GM18508 (cell line): ENCODE measurements around the gene DENND6B.
A peak's percentile ranks its signal among the peaks of the same experiment; 100 is the strongest.

Experiments
- ATAC-seq: cut with Tn5 transposase; IDR thresholded peaks from one replicate; pipeline ENCODE4 v1.9.1; 2021; ENCODE audit warnings: moderate number of reproducible peaks; ENCODE audit not compliant: insufficient read depth, unreplicated experiment

DENND6B gene

DNA sequence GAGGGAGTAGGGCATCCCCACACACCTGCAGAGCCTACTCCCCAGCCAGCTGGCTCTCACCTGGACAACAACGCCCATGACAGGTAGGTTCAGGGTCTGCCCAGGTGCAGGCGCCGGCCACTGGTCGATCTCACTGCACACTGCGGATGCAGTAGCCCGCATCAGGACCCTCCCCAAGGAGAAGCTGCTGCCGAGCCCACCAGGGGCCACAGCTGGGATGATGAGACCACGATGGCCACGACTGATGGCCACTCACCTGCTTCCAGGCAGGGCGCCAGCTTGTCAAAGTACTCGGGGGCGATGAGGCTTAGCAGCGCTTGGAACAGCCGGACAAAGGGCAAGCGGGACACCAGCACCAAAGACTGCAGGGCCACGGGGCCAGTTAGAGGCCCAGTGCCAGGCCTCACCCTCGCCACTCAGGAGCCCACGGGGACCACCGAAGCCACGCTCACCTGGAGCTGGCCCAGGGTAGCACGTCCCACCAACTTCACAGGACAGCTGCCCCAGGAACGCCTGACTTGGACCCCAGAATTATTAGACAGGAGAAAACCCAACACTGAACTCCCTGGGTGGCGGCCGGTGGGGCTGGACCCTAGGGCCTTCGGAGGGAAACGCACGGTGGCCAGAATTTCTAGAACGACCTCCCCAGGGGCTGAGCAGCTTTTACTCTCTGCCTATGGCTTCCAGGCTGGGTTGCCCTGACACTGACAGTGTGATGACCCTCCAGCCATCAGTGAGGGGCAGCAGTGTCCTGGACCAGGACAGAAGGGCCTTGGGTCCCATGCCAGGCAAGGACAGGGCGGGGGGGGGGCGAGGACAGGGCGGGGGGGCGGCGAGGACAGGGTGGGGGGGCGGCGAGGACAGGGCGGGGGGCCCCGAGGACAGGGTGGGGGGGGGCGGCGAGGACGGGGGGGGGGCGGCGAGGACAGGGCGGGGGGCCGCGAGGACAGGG is 10.4 kb downstream of the DENND6B start:
- no peak for ATAC-seq

DNA sequence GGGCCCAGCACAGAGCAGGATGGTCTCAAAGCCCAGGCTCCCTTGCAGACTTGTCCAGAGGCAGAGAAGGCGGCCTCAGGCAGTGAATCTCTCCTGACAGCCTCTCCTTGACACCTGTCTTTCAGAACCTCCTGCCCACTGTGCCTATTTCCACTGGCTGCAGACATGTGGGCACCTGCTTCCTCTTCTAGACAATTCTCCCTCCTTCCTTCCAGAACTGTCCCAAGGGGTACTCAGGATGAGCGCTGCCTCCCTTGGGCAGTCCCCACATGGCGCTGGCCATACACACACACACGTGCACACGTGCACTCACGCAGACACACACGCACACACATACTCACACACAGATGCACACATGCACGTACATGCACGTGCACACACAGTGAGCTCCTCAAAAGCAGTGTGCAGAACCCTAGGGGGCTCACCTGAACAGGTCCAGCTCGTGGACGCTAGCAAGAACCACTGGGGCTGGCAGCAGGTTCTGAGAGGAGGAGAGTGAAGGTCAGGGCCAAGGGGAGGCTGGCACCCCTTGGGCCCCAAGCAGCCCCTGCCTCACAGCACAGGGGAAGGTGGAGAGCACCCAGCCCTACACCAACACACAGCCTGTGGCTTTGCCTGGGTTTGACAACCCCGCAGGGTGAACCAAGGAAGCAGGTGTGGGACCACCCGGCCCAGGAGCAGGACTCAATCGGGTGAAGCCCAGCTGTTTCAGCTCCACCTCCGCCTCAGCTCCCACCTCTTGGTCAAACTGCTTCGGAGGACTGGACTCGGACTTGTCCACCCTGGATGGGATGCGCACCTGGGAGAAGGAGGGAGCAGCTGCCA is 11.3 kb downstream of the DENND6B start:
- no peak for ATAC-seq

DNA sequence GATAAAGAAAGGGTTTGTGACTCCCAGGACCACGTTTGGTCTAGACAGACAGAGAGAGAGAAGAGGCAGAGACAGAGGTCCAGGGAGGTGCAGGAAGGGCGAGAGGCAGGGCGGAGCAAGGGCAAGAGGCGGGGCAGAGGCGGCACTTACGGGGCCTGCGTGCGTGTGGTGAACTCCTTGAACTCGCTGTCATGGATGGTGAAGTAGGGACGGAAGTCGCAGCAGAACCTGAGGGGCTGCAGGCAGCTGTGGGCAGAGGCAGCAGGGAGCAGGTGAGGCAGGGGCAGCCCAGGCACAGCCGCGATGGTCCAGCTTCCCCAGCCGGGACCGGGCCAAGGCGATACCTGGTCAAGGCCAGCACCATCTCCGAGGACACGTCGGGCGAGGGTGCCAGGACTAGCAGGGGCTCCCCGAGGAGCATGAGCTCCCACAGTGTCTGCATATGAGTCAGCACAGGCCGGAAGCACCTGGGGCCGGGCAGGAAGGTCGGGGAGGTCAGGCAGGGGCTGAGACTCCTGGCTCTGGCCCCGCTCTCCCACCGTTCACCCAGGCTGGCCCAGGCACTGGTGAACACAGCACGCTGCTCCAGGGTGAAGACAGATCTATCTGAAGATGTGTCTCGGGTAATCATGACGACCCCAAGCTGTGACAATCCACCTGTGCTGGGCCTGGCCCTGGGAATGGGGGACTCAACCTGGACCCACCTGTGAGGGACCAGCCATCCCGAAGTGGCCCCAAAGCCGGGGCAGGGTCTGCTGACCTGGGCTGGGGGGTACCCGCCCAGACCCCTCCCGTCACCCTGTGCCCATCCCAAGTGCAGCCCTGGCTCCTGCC is 12.1 kb downstream of the DENND6B start:
- ATAC-seq = peak; percentile 53

DNA sequence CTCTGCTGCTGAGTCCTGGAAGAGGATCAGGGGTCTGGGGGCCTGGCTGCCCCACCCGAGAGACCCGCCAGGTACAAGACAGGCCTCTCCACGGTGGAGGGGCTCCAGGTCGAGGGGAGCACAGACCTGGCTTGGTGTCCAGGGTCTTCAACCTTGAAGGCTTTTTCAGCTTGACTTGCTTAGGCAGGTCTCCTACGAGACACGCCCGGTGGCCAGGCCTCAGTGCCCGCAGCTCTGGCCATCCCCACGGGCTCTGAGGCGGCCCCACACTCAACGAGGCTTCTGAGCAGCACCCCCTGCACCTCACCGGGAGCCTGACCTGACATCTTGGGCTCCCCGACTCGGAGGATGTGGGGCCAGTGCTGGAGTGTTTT is 12.7 kb downstream of the DENND6B start:
- no peak for ATAC-seq

DNA sequence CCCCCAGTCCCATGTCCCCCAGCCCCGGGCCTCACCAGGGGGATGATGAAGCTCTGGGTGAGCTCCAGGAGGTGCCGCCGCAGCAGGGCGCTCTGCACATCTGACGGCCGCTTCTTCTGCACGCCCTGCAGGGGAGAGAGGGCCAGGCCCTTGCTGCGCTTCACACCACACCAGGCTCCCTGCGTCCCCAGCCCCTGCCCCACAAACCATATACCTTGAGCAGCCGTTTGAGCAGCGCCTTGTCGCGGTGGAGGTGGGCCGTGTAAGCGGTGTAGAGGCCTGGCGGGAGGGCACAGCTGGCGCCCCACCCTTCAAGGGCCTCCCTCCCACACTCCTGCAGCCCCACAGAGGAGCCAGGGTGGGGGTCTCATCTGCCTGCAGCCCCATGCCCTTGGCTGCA is 13.2 kb downstream of the DENND6B start:
- no peak for ATAC-seq

DNA sequence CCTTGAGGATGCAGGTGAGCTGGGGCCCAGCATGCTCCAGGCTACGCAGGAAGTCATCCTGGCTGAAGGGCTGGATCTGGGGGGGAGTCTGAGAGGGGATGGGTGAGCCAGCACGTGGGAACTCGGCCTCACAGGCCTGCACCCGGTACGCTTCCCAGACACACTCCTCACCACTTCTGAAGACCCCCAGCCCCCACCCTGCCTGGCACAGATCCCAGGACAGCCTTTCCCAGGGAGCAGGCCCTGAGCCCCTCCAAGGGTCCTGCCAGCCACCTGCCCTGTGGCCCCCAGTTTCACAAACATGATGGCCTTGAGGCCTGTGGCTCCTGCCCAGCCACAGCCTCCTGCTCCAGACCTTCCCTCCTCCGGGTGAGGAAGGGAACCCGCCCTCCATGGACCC is 13.8 kb downstream of the DENND6B start:
- ATAC-seq = no peak

DNA sequence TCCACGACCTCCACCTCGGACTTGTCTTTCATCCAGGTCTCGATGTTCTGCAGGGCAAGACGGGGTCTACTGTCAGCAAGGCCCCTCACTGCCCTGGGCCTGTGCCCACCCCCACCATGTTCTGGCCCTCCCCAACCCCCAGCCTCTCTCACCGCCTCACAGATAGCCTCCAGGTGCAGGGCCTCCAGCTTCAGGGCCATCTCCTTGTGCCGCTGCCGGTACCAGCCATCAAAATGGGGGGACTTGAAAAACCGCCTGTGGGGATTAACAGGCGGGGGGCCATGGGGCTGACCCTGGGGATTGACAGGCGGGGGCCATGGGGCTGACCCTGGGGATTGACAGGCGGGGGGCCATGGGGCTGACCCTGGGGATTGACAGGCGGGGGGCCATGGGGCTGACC is 14.4 kb downstream of the DENND6B start:
- ATAC-seq = no peak

DNA sequence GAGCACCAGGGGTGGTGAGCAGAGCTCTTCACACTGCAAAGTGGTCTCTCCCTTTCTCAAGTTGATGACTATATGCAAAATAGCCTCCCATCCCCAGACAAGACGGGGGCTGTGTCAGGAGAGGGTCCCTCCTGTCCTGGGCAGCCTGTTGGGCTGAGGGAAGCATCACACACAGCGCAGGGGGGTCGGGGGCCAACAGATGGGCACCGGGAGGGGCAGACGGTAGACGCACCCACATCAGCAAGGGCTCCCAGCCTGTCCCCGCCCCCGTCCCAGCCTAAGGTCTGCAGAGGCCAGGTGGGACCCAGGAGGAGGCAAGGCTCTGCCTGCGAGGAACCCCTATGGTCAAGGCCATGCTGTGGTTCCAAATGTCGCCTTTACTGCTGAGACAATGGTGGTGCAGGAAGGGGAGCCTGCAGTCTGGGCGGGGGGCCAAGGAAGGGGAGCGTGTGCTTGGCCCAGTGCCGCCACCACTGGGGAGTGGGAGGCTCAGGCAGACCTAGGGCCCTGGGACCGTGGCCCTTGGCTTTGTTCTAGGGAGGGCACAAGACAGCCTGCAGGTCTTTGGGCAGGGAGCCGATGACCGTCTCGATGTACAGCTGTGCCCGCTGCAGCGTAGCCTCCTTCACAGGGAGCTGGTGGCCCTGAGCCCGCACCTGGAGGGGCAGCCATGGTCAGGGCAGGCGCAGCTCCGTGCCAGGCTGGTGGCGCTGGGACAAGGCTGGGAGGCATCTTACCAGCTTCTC is 15.0 kb downstream of the DENND6B start:
- ATAC-seq = no peak

DNA sequence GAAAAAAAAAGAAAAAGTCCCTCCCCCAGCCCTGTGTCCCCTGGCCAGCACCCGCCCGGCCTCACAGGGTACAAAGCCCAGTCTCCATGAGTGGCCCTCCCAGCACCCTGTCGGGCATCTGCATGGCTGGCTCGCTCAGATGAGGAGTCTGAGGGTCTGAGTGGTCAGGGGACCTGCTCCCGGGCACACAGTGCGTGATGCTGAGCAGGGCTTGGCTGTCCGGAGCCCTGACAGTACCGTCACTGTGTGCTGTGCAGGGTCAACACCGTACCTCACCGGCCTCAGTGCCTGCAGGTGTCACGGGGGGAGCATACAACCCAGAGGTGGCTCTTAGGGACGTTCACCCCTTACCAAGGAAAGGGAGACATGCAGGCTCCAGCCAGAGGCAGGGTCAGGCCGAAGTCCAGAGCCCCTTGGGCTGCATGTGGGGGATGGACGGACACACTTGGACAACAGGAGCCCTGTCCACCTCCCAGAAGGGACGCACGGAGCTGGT is 15.8 kb downstream of the DENND6B start:
- ATAC-seq = no peak

DNA sequence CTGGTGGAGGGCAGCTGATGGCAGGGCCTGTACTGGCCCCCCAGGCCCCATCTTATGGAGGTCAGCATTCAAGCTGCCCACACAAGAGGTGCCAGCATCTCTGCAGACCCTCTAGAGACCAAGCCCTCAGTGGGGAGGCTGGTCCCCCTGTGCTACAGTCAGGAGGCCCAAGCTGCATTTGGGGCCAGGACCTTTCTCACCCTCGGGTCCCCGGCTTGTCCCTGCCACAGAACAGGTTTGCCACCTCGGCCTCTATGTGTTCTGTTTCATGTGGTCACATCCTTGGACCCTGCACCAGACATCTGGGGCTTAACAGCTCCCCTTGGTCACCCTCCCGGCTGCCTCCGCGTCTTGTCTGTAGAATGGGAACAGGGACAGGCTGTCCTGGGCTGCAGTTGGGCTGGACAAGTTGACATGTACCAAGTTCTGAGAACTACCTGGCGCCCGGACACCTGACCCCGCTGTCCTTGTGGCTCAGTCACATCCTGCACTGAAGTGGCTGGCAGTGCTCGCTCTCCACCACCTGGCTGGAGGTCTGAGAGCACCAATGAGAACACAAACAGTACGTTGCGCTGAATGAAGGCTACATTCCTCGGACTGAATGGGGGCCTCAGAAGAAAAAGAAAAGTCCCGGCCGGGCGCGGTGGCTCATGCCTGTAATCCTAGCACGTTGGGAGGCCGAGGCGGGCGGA is 16.6 kb downstream of the DENND6B start:
- ATAC-seq = no peak

DNA sequence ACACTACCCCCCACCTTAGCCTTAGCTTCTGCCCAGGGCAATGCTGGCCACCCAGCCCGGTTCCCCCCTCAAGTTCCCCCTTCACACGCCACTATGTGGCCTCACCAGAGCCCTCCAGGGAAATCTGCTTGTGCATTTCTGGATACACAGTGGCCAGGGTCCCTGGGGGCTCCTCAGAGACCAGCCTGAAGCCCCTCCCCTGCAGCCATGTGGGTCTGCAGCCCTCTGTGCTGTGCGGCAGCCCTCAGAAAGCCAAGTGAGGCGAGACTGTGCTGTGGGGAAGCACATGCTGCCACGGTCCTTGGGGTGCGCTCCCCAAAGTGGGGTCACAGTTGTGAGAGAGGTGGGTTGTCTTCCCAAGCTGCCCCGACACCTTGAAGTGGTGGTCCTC is 17.2 kb downstream of the DENND6B start:
- ATAC-seq = no peak

DNA sequence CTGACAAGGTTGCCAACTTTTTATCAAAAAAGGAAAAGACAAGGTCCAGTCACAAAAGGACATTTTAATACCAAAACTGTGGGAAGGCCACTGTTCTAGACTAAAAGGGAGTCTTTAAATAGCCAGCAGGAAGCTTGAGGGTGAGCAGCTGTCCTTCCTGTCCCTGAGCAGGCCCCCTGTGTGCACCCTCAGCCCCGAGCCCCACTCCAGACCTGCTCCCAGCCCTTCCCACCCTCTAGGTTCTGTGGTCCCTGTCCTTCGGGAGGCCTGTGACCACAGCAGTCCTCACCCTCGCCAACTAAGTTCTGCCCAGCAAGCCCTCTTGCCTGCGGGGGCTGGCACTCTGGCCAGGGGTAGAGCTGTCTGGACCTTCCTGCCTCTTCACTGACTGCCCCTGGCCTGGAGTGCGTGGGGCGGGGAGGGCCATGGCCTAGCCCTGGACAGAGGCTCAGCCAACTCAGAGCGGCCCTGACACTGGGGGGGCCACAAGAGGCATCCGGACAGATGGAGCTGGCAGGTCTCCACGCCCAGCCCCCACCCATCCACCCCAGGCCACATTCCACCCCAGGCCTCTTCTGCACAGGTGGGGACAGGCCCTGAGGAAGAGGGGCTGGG is 17.7 kb downstream of the DENND6B start:
- no peak for ATAC-seq

DNA sequence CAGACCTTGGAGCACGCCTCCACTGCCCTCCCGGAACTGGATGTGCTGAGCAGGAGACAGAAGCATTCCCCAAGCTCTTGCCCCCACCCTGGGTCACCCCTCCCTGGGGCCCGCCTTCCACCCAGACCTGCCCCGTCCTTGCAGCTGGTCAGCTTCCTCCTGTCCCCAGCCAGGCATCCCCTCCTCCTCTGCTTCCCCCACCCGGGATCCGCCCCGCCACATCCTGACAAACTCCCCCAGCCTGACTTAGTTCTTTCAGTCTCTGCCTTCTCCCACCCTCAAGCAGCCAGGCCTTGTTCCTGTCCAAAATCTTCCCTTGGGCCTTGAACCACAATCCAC is 18.2 kb downstream of the DENND6B start:
- no peak for ATAC-seq

DNA sequence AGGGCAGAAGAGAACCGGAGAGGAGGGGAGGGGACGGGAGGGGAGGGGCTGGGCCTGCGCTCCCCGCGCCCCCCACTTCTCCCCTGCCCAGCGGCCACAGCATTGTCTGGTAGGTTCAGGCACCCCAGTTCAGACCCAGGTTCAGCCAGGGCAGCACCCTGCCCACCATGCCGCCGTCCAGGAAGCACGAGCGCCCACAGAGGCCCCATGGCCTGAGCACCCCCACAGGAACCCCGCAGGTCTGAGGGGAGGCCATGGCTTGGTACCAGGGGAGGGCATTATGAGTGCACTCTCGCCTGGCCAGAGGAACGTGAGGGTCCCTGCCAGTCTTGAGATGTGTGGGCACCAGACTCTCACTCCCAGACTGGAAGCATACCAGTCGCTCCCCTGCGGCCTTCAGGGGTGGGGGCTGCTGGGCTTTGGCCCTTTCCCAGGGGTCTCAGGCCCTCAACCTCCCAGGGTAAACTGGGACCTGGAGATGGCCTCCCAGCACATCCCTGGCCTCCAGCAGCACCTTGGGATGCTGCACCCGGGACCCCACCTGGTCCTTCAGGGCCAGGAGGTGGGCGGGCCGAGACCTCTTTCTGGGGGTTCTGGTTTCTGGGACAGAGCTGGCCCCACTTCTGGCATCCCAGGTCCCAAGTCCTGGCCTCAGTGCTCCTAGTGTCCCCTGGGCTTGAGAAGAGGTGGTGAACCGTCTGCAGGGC is 18.8 kb downstream of the DENND6B start:
- ATAC-seq = no peak

DNA sequence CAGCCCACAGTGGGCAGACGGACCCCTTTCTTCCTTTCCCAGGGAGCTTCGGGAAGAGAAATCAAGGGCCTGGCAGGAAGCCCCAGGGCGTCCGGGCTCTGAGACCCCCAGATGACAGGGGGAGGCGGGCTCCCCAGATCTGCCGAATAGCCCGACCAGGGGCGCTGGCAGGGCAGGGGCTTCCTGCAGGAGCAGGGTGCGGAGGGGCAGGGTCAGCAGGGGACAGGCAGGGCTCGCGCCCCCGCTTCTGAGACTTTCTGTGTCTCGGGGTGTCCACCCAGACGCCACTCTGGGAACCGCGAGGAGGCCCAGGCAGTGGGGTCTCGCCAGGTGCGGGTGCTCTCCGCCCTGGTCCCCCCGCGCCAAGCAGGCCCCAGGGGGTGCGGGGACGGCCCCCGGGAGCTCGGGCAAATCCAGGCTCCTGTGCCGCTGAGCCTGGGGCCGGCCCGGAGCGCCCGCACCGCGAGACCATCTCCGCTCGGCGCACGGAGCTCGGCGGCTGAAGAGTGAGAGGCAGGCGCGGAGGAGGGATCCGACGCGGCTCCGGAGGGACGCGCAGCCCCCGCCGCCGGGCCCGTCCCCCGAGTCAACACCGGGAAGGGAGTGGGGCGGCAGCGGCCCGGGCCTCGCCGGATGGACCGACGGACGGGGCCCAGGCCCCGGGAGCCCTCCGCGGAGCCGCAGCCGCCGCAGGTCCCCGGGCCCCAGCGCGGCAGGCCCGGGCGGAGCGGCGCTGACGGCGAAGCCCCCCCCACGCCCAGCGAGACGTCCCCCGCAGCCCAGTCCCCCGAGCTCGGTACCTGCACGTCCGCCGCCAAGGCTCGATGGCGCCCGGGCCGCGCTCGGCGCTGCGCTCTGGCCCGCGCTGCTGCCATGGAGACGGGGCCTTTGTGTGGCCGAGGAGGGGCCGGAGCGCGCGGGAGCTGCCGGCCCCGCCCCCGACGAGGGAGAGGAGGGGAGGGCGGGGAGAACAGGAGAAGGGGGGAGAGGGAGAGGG is 19.8 kb downstream of the DENND6B start, which contains the start of gene PLXNB2:
Gene PLXNB2 (minus strand): TSS at position 894 of the 997 bp plus-strand sequence. CDS start 17,062 bp downstream, outside the sequence.
- ATAC-seq = no peak

DNA sequence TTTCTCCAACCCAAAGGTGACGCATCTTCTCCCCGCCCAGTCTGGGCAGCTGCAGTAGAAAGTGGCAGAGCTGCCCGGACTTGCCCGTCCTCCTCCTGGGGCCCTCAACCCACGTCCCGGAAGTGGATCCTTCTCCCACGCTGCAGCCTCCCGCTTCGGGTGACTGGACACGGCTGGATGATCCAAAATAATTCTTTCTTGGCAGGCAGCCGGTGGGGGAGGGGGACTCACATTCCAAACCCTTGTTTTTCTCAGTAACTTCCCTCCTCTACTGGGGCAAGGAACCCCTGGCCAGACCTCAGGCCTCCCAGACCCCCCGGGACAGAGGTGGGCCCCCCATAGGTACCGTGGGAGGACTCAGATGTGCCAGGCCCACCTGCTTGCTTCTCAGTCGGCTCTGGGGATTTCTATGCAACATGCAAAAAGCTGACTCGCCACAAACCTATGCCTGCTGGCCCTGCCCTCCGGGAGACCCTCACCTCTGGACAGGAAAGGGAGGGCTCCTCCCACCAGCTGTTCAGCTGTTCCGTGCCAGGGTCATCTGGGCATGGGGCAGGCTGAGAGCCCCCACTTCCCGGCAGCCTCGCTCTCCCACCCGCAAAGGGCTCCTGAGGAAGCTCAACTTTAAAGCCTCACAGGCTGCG is 20.8 kb downstream of the DENND6B start:
- no peak for ATAC-seq
